Sigmoid colon (tissue), 4 donors: ENCODE measurements around the gene SPAG16.

Source experiments
- CTCF ChIP-seq, 4 experiments: fragments of 450-650 bp in 3 of 4; fragments of 200-600 bp in 1 of 4; IDR thresholded peaks; one replicate each; pipeline ENCODE4 v1.5.1; 2016 to 2019; ENCODE audit warnings: antibody characterized with exemption in 4 of 4, mild to moderate bottlenecking in 3 of 4, moderate library complexity in 2 of 4
- POLR2A ChIP-seq, 2 donors: fragments of 450-650 bp; IDR thresholded peaks; one replicate each; pipeline ENCODE4 v1.6.1; 2016; ENCODE audit warnings: antibody characterized with exemption in 2 of 2, mild to moderate bottlenecking in 2 of 2, moderate library complexity in 2 of 2
- POLR2AphosphoS5 ChIP-seq, 4 donors: sonication (generic); formaldehyde crosslinking; IDR thresholded peaks; one replicate each; pipeline ENCODE4 v1.6.1; 2017; ENCODE audit warnings: antibody characterized with exemption in 4 of 4

DNA sequence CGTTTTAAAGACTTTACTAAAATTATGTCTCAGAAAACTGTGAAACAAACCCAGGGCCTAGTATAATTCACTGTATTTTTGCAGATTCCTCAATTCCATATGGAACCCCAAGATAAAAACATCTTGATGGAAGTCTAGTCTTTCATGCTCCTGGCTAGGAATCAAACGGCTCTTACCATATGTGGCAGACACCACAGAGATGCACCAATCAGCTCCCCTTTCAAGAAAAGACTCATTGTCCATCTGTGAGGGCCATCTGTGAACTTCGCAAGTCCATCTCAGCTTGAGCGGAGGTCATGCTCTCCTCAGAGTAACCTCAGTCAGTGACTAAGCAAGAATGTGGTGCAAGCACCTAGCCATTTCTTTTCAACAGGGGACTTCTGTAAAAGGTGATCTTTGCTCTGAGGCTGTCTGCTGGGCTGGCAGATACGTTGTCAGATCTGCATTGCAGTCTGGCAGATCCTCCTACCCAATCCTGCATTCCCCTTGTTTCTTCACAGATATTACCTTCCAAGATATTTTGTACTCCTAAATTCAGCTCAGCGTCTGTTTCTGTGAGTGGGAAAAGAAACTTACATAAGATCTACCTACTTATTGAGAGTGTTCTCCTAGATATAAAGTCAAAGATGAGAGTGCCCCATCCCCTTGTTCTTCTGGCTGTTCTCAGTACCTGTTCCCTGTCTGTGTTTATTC, 419.3 kb downstream of the SPAG16 start:
- no peak for TF ChIP-seq CTCF (IDR thresholded peaks at IDR 0.05)
- TF ChIP-seq POLR2A (IDR thresholded peaks at IDR 0.05), result no peak
- no peak for TF ChIP-seq POLR2AphosphoS5 (IDR thresholded peaks at IDR 0.05)
